KMS-11 (cell line): ENCODE data around the gene CALHM3.
"Not testable (repeated sequence)": the region's sequence is repeated elsewhere in the genome, so short reads cannot be mapped to it uniquely, and the experiment has no call there.

ENCODE experiments used
- H2AFZ ChIP-seq: fragments of 200-600 bp; sonication (generic); 2 replicates; pipeline ENCODE4 v1.6.1; 2016; ENCODE audit warnings: antibody characterized with exemption, mixed run types, low read depth
- H3K27ac ChIP-seq: fragments of 200-600 bp; sonication (generic); 2 replicates; pipeline ENCODE4 v1.6.1; 2016; ENCODE audit warnings: mild to moderate bottlenecking, mixed run types
- H3K27me3 ChIP-seq: fragments of 200-600 bp; sonication (generic); 2 replicates; pipeline ENCODE4 v1.6.1; 2017; ENCODE audit warnings: mild to moderate bottlenecking, low read depth, mixed run types, moderate library complexity; ENCODE audit not compliant: insufficient read depth
- H3K36me3 ChIP-seq: fragments of 200-600 bp; sonication (generic); 2 replicates; pipeline ENCODE4 v1.6.1; 2017; ENCODE audit warnings: mild to moderate bottlenecking, mixed run types; ENCODE audit not compliant: insufficient read depth
- H3K4me1 ChIP-seq: fragments of 200-600 bp; sonication (generic); 2 replicates; pipeline ENCODE4 v1.6.1; 2016; ENCODE audit warnings: mild to moderate bottlenecking, low read depth, mixed run types; ENCODE audit not compliant: poor library complexity, severe bottlenecking
- H3K4me2 ChIP-seq: fragments of 200-600 bp; sonication (generic); 2 replicates; pipeline ENCODE4 v1.7.0; 2016; ENCODE audit warnings: mild to moderate bottlenecking, mixed run types
- H3K4me3 ChIP-seq: fragments of 200-600 bp; sonication (generic); IDR thresholded peaks from 2 replicates; pipeline ENCODE4 v1.6.1; 2017; ENCODE audit warnings: low read depth, low read length, mixed read lengths; ENCODE audit not compliant: insufficient read depth
- H3K79me2 ChIP-seq: fragments of 200-600 bp; sonication (generic); 2 replicates; pipeline ENCODE4 v1.6.1; 2016; ENCODE audit warnings: low read depth, mixed run types; ENCODE audit not compliant: insufficient read depth
- H3K9ac ChIP-seq: fragments of 200-600 bp; sonication (generic); 2 replicates; pipeline ENCODE4 v1.6.1; 2016; ENCODE audit warnings: mild to moderate bottlenecking, mixed run types
- H4K20me1 ChIP-seq: fragments of 200-600 bp; sonication (generic); 2 replicates; pipeline ENCODE4 v1.6.1; 2016; ENCODE audit warnings: mild to moderate bottlenecking, mixed run types; ENCODE audit not compliant: insufficient read depth
- TF ChIP-seq, protein P1 (sequence below): fragments of 200-600 bp; sonication (generic); conservative IDR thresholded peaks from 2 replicates; pipeline ENCODE4 v1.6.1; 2017; ENCODE audit warnings: low read depth, mild to moderate bottlenecking, antibody characterized with exemption, low read length, moderate library complexity, mixed read lengths

Gene CALHM3, protein sequence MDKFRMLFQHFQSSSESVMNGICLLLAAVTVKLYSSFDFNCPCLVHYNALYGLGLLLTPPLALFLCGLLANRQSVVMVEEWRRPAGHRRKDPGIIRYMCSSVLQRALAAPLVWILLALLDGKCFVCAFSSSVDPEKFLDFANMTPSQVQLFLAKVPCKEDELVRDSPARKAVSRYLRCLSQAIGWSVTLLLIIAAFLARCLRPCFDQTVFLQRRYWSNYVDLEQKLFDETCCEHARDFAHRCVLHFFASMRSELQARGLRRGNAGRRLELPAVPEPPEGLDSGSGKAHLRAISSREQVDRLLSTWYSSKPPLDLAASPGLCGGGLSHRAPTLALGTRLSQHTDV

DNA sequence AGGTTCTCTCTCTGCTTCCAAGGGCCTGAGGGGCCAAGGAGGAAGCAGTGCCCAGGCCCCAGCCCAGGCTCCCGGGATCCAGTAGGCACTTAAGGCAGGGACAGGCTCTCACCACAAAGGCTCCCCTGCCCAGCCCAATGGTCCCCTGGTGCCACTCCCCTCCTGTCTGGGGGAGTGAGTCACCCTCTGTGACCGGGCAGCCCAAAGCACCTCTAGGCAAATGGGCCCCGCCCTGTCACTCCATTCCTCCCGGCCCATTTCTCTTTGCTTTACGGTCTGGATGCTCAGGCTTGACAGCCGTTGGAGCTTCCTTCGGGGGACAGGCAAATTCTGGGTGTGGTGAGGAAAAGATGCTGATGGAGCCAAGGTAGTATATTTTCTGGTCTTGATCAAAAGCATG, at the start of gene CALHM3:
CALHM3 (minus strand) TSS at position 106 of the 400 bp plus-strand sequence. CDS start 208 bp downstream, outside the sequence.
- peaks cover 28% of the 10 kb centered on the region for H3K4me1 ChIP-seq
- no peaks in the 10 kb centered on the region for H4K20me1 ChIP-seq
- no peak within 1 kb of the TSS for H2AFZ ChIP-seq
- no peak within 1 kb of the TSS for H3K9ac ChIP-seq
- TF ChIP-seq, protein P1, sequence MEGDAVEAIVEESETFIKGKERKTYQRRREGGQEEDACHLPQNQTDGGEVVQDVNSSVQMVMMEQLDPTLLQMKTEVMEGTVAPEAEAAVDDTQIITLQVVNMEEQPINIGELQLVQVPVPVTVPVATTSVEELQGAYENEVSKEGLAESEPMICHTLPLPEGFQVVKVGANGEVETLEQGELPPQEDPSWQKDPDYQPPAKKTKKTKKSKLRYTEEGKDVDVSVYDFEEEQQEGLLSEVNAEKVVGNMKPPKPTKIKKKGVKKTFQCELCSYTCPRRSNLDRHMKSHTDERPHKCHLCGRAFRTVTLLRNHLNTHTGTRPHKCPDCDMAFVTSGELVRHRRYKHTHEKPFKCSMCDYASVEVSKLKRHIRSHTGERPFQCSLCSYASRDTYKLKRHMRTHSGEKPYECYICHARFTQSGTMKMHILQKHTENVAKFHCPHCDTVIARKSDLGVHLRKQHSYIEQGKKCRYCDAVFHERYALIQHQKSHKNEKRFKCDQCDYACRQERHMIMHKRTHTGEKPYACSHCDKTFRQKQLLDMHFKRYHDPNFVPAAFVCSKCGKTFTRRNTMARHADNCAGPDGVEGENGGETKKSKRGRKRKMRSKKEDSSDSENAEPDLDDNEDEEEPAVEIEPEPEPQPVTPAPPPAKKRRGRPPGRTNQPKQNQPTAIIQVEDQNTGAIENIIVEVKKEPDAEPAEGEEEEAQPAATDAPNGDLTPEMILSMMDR = no peak
- H3K27ac ChIP-seq = no peak within 1 kb of the TSS
- H3K4me3 ChIP-seq = no peak within 1 kb of the TSS
- H3K4me2 ChIP-seq = no peak within 1 kb of the TSS
- no peaks in the 10 kb centered on the region for H3K36me3 ChIP-seq
- no peaks in the 10 kb centered on the region for H3K79me2 ChIP-seq
- no peaks in the 10 kb centered on the region for H3K27me3 ChIP-seq

DNA sequence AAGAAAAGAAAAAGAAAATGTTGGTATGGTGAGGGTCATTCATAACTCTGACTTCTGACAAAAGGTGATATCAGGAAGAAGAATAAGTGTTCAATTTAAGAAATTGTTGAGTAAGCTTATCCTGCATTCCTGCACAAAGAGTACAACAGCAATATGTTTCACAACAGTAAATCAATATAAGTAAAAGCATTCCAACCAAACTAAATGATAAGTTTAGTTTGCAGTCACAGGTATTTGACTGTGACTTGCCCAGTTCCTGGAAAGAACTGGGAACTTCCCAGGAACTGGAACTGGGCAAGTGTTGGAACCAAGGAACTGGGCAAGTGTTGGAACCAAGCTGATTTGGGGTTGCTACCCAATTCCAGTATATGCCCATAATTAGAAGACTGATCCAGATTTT, 49.5 kb upstream of the CALHM3 start:
- TF ChIP-seq, protein P1 = no peak
- Histone ChIP-seq H3K27me3 (no peaks in the 10 kb centered on the region), H3K4me1 (no peaks in the 10 kb centered on the region), H3K79me2 (no peaks in the 10 kb centered on the region), H2AFZ (no peak overlapping the region), H3K27ac (no peak overlapping the region), H3K9ac (no peak overlapping the region), H3K4me2 (no peak overlapping the region), H4K20me1 (no peaks in the 10 kb centered on the region), H3K36me3 (no peaks in the 10 kb centered on the region), H3K4me3 (no peak overlapping the region)

DNA sequence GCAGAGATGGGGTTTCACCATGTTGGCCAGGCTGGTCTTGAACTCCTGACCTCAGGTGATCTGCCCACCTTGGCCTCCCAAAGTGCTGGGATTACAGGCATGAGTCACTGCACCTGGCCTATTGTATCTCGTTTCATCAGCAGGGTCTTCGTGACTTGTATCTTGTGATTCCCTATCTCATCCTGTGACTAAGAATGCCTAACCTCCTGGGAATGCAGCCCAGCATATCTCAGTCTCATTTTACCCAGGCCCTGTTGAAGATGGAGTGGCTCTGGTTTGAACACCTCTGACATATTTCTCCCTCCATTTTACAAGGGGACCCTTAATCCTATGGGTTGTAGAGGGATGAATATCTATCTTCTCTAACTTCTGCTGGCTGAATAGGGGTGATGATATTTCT, 48.4 kb upstream of the CALHM3 start:
- not testable (repeated sequence) for H3K27ac ChIP-seq, H3K4me1 ChIP-seq, H3K4me2 ChIP-seq, H4K20me1 ChIP-seq, H3K36me3 ChIP-seq, H3K9ac ChIP-seq, H2AFZ ChIP-seq, H3K27me3 ChIP-seq, H3K4me3 ChIP-seq, H3K79me2 ChIP-seq

DNA sequence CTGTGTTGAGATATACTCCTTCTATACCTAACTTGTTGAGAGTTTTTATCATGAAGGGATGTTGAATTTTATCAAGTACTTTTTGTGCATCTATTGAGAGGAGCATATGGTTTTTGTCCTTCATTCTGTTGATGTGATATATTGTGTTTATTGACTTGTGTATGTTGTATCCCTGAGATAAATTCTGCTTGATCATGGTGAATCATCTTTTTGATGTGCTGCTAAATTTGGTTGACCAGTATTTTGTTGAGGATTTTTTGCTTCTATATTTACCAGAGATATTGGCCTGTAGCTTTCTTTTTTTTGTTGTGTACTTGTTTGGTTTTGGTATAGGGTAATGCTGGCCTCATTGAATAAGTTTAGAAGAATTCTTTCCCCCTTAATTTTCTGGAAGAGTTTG, 46.9 kb upstream of the CALHM3 start:
- Histone ChIP-seq H3K4me3 (no peak overlapping the region), H3K36me3 (no peaks in the 10 kb centered on the region), H3K27me3 (no peaks in the 10 kb centered on the region), H2AFZ (no peak overlapping the region), H3K9ac (no peak overlapping the region), H3K4me2 (no peak overlapping the region), H4K20me1 (no peaks in the 10 kb centered on the region), H3K27ac (no peak overlapping the region), H3K79me2 (no peaks in the 10 kb centered on the region), H3K4me1 (no peaks in the 10 kb centered on the region)
- TF ChIP-seq, protein P1 = no peak

DNA sequence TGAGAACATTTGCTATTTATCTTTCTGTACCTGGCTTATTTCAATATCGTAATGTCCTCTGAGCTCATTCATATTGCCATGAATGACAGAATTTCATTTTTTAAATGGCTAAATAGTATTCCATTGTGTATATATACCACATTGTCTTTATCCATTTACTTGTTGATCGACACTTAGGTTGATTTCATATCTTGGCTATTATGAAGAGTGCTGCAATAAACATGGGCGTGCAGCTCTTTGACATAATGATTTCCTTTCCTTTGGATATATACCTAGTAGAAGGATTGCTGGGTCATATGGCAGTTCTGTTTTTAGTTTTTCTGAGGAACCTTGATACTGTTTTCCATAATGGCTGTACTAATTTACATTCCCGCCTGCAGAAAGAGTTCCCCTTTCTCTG, 44.6 kb upstream of the CALHM3 start:
- H3K4me2 ChIP-seq = no peak overlapping the region

DNA sequence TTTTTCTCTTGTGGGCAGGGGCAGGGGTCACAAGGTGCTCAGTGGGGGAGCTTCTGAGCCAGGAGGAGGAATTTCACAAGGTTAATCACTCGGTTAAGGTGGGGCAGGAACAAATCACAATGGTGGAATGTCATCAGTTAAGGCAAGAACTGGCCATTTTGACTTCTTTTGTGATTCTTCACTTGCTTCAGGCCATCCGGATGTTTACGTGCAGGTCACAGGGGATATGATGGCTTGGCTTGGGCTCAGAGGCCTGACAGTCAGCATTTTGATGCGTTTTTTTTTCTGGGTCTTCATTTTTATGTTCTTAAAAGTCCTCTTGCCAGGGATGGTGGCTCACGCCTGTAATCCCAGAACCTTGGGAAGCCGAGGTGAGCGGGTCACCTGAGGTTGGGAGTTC, 43.0 kb upstream of the CALHM3 start:
- H3K27ac ChIP-seq, H3K4me2 ChIP-seq, H3K4me3 ChIP-seq, H3K27me3 ChIP-seq, H2AFZ ChIP-seq, H3K9ac ChIP-seq, H4K20me1 ChIP-seq, H3K79me2 ChIP-seq, H3K36me3 ChIP-seq, H3K4me1 ChIP-seq: not testable (repeated sequence)

More for the DNA sequence above, 44.6 kb upstream of the CALHM3 start:
- no peak overlapping the region for H3K9ac ChIP-seq
- no peak overlapping the region for H3K4me3 ChIP-seq
- H3K79me2 ChIP-seq = no peaks in the 10 kb centered on the region
- H3K36me3 ChIP-seq = no peaks in the 10 kb centered on the region
- no peaks in the 10 kb centered on the region for H4K20me1 ChIP-seq
- TF ChIP-seq, protein P1 = no peak
- no peaks in the 10 kb centered on the region for H3K4me1 ChIP-seq
- H3K27ac ChIP-seq = no peak overlapping the region
- no peaks in the 10 kb centered on the region for H3K27me3 ChIP-seq
- no peak overlapping the region for H2AFZ ChIP-seq
